ENCODE results near the gene ZHX3.
A peak's percentile ranks its signal among the peaks of the same experiment; 100 is the strongest.
"Not testable (repeated sequence)": the region's sequence is repeated elsewhere in the genome, so short reads cannot be mapped to it uniquely, and the experiment has no call there.

ZHX3 gene

DNA sequence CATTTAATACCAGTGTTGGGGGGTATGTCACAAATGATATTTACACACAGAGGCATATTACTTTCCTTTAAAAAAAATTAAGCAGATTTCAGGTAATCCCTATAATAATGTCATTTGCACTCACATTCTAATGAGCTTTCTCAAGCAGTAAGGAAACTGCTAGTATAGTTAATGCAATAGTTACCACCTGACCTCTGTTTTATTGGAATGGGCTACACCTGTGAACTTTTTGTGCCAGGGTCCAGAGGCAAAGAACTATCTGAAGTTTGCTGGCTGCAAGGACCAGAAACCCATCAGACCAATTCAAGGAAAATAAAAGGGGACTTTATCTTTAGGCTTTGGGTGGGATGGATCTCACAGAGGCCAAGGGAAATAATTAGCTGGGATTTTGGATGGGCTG lies 2.9 kb upstream of the ZHX3 start:
- Histone ChIP-seq H3K4me1 (ENCODE audit: control insufficient read depth, insufficient read depth, low read length) (peaks cover 28% of the 10 kb centered on the region), H3K9ac (ENCODE audit: low read length) (no peak overlapping the region), H3K9me3 (ENCODE audit: control insufficient read depth, low read length) (no peaks in the 10 kb centered on the region), H3K27me3 (replicated peaks; ENCODE audit: control insufficient read depth, insufficient read depth, low read length) (no peaks in the 10 kb centered on the region), H3K4me3 (ENCODE audit: low read length) (no peak overlapping the region), H3K36me3 (ENCODE audit: control insufficient read depth, insufficient read depth, low read length, severe bottlenecking) (no peaks in the 10 kb centered on the region)
- no peak for DNase-seq (ENCODE audit: low read depth)

DNA sequence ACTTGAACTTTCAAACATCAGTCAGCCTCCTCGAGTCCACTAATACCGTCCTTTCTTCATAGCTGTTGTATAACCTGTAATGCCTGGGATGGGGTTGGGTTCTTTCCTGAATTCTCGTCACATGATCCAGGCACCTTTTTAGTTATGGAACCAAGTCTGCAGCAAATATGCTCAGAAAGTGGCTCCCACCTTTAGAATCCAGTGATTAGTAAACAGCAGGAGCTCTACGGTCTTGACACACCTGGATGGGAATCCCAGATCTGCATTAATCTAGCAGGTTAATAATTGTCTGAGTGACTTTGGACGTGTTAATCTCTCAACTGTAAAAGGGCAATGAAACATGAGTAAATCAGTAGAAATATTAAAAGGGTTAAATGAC lies 729 bp upstream of the ZHX3 start:
- Histone ChIP-seq H3K4me3 (ENCODE audit: low read length) (peak overlapping the region; percentile 76), H3K27me3 (replicated peaks; ENCODE audit: control insufficient read depth, insufficient read depth, low read length) (no peaks in the 10 kb centered on the region), H3K36me3 (ENCODE audit: control insufficient read depth, insufficient read depth, low read length, severe bottlenecking) (no peaks in the 10 kb centered on the region), H3K4me1 (ENCODE audit: control insufficient read depth, insufficient read depth, low read length) (peaks cover 44% of the 10 kb centered on the region), H3K9ac (ENCODE audit: low read length) (peak overlapping the region; percentile 81), H3K9me3 (ENCODE audit: control insufficient read depth, low read length) (no peaks in the 10 kb centered on the region)
- no peak for DNase-seq (ENCODE audit: low read depth)

DNA sequence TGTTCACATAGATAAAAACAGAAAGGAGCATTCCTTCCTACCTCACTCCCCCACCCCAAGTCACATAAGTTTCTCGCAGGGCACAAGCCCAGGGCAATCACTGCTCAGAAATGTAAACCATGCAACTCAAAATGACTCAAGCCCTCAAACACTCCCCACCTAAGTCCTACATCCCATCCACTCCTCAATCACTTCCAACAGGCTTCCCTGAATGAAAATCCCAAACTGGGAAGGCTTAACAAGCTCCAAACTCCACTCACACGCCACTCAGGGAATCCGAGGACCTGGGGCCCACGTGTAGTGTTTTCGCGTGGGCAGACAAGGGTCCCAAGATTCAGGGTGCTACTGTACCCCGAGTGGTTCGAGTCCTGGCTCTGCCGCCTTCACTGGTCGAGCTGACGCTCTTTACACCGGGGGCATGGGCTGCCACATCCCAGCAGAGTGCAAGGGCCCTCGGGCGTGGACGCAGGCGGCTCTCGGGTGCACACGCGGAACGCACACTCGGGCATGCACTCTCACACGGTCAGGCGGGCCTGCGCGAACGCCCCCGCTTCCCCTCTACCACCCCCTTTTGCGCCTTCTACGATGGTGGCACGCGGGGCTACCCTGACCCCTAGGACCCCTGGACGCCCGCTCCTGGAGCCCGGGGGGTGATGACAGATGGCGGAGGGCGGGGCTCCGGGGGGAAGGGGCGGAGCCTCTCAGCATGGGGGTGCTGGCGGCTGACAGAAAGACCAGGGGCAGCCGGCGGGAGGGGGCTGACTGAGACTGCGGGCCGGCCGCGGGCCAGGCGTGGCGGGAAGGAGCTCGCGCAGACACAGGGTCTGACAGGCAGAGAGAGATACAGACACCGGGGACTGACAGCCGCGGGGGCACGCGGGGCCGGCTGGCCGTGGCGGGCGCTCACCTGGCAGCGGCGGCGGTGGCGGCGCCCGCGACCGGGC lies 657 bp downstream of the ZHX3 start:
- peaks cover 47% of the 10 kb centered on the region for H3K4me1 ChIP-seq (ENCODE audit: control insufficient read depth, insufficient read depth, low read length)
- DNase-seq (ENCODE audit: low read depth): peak; percentile 87

DNA sequence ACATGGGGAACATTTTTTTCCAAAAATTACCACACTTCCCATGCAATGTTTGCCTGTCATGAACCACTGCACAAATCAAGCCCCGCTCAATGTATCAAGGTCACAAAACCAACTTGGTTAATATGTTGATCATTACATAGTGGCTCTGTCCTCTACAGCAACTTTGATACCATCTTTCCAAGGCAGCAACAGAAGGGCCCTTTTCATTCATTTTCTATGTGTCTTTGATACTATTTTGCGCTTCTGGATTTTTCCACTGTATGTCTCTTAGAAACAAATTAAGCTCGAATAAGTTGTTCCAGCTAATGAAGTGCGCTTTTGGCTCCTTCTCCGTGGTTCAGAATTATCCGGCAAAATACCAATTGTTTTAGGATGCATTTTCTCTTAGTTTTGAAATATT lies 1.5 kb downstream of the ZHX3 start:
- H3K27me3 ChIP-seq (replicated peaks; ENCODE audit: control insufficient read depth, insufficient read depth, low read length): no peaks in the 10 kb centered on the region
- no peaks in the 10 kb centered on the region for H3K9me3 ChIP-seq (ENCODE audit: control insufficient read depth, low read length)
- peak; percentile 48 for DNase-seq (ENCODE audit: low read depth)
- H3K4me1 ChIP-seq (ENCODE audit: control insufficient read depth, insufficient read depth, low read length): peaks cover 38% of the 10 kb centered on the region
- peak overlapping the region; percentile 96 for H3K9ac ChIP-seq (ENCODE audit: low read length)
- H3K4me3 ChIP-seq (ENCODE audit: low read length): peak overlapping the region; percentile 89
- peaks cover 3% of the 10 kb centered on the region for H3K36me3 ChIP-seq (ENCODE audit: control insufficient read depth, insufficient read depth, low read length, severe bottlenecking)

More for the DNA sequence above, 657 bp downstream of the ZHX3 start:
- H3K9ac ChIP-seq (ENCODE audit: low read length): peak overlapping the region; percentile 96
- peaks cover 3% of the 10 kb centered on the region for H3K36me3 ChIP-seq (ENCODE audit: control insufficient read depth, insufficient read depth, low read length, severe bottlenecking)
- H3K4me3 ChIP-seq (ENCODE audit: low read length): peak overlapping the region; percentile 89
- no peaks in the 10 kb centered on the region for H3K9me3 ChIP-seq (ENCODE audit: control insufficient read depth, low read length)
- no peaks in the 10 kb centered on the region for H3K27me3 ChIP-seq (replicated peaks; ENCODE audit: control insufficient read depth, insufficient read depth, low read length)

DNA sequence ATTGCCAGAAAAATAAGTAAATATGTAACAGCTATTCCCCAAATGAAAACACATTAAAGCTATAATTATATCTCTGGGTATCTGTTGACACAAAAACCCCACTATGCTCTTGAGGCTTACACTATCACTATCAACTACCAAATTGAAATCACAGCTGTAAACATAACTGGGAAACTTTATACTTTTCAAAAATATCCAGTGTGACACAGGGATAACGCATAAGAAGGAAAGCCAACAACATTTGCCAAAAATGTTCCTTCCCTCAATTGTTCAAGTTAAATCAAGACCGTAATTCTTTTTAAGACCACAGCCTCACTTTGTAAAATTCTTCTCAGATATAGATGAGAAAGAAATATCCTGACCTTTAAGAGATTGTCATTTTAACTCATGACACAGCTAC lies 3.1 kb downstream of the ZHX3 start:
- H3K9me3 ChIP-seq (ENCODE audit: control insufficient read depth, low read length): no peaks in the 10 kb centered on the region
- peaks cover 3% of the 10 kb centered on the region for H3K36me3 ChIP-seq (ENCODE audit: control insufficient read depth, insufficient read depth, low read length, severe bottlenecking)
- DNase-seq (ENCODE audit: low read depth): no peak
- no peaks in the 10 kb centered on the region for H3K27me3 ChIP-seq (replicated peaks; ENCODE audit: control insufficient read depth, insufficient read depth, low read length)
- peaks cover 45% of the 10 kb centered on the region for H3K4me1 ChIP-seq (ENCODE audit: control insufficient read depth, insufficient read depth, low read length)
- peak overlapping the region; percentile 47 for H3K4me3 ChIP-seq (ENCODE audit: low read length)
- H3K9ac ChIP-seq (ENCODE audit: low read length): peak overlapping the region; percentile 96

DNA sequence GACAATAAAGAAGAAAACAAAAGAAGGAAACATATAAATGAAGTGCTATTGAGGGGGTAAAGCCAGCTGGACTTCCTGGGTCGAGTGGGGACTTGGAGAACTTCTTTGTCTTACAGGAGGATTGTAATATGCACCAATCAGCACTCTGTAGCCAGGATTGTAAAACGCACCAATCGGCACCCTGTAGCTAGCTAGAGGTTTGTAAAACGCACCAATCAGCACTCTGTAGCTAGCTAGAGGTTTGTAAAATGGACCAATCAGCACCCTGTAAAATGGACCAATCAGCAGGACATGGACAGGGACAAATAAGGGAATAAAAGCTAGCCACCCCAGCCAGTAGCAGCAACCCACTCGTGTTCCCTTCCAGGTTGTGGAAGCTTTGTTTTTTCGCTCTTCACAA lies 5.5 kb downstream of the ZHX3 start:
- not testable (repeated sequence) for H3K36me3 ChIP-seq (ENCODE audit: control insufficient read depth, insufficient read depth, low read length, severe bottlenecking); DNase-seq (ENCODE audit: low read depth); H3K27me3 ChIP-seq (replicated peaks; ENCODE audit: control insufficient read depth, insufficient read depth, low read length); H3K4me3 ChIP-seq (ENCODE audit: low read length); H3K9ac ChIP-seq (ENCODE audit: low read length); H3K9me3 ChIP-seq (ENCODE audit: control insufficient read depth, low read length)
- peaks cover 62% of the 10 kb centered on the region for H3K4me1 ChIP-seq (ENCODE audit: control insufficient read depth, insufficient read depth, low read length)

GRCh38 chr20:41309817-41310216 lies 7.7 kb downstream of the ZHX3 start:
- Histone ChIP-seq H3K4me1 (ENCODE audit: control insufficient read depth, insufficient read depth, low read length) (peaks cover 54% of the 10 kb centered on the region), H3K9ac (ENCODE audit: low read length) (peak overlapping the region; percentile 58), H3K4me3 (ENCODE audit: low read length) (peak overlapping the region; percentile 43), H3K27me3 (replicated peaks; ENCODE audit: control insufficient read depth, insufficient read depth, low read length) (no peaks in the 10 kb centered on the region), H3K36me3 (ENCODE audit: control insufficient read depth, insufficient read depth, low read length, severe bottlenecking) (peaks cover 3% of the 10 kb centered on the region), H3K9me3 (ENCODE audit: control insufficient read depth, low read length) (no peaks in the 10 kb centered on the region)
- DNase-seq (ENCODE audit: low read depth): no peak

- Histone ChIP-seq H3K9ac (ENCODE audit: low read length) (peak overlapping the region; percentile 58), H3K4me3 (ENCODE audit: low read length) (peak overlapping the region; percentile 43), H3K36me3 (ENCODE audit: control insufficient read depth, insufficient read depth, low read length, severe bottlenecking) (peaks cover 3% of the 10 kb centered on the region), H3K27me3 (replicated peaks; ENCODE audit: control insufficient read depth, insufficient read depth, low read length) (no peaks in the 10 kb centered on the region), H3K9me3 (ENCODE audit: control insufficient read depth, low read length) (no peaks in the 10 kb centered on the region), H3K4me1 (ENCODE audit: control insufficient read depth, insufficient read depth, low read length) (peaks cover 48% of the 10 kb centered on the region)
- peak; percentile 77 for DNase-seq (ENCODE audit: low read depth)
Observed at GRCh38 chr20:41308726-41309413, 8.7 kb downstream of the ZHX3 start.

GRCh38 chr20:41308290-41308711 lies 9.2 kb downstream of the ZHX3 start:
- Histone ChIP-seq H3K9ac (ENCODE audit: low read length) (peak overlapping the region; percentile 58), H3K4me3 (ENCODE audit: low read length) (peak overlapping the region; percentile 43), H3K9me3 (ENCODE audit: control insufficient read depth, low read length) (no peaks in the 10 kb centered on the region), H3K36me3 (ENCODE audit: control insufficient read depth, insufficient read depth, low read length, severe bottlenecking) (peaks cover 3% of the 10 kb centered on the region), H3K4me1 (ENCODE audit: control insufficient read depth, insufficient read depth, low read length) (peaks cover 46% of the 10 kb centered on the region), H3K27me3 (replicated peaks; ENCODE audit: control insufficient read depth, insufficient read depth, low read length) (no peaks in the 10 kb centered on the region)
- DNase-seq (ENCODE audit: low read depth): peak; percentile 62

DNA sequence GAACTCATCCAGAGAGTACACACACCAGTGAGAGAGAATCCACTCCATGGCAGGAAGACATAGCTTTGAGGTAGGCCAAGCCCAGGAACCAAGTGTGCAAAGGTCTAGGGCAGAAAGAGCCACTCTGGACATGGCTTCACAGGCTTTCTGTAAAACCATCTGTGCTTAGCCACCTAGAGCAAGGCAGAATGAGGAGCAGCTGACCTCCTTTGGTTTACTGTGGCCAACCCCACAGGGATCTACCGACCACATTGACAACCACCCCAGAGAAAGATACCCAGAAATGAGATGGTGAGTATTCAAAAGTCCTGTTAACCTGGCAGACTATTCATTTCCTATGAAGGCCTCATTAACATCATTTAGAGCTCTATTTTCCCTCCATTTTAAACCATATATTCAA lies 10.5 kb downstream of the ZHX3 start:
- H3K36me3 ChIP-seq (ENCODE audit: control insufficient read depth, insufficient read depth, low read length, severe bottlenecking): no peaks in the 10 kb centered on the region
- peaks cover 39% of the 10 kb centered on the region for H3K4me1 ChIP-seq (ENCODE audit: control insufficient read depth, insufficient read depth, low read length)
- no peaks in the 10 kb centered on the region for H3K9me3 ChIP-seq (ENCODE audit: control insufficient read depth, low read length)
- DNase-seq (ENCODE audit: low read depth): no peak
- H3K9ac ChIP-seq (ENCODE audit: low read length): no peak overlapping the region
- no peaks in the 10 kb centered on the region for H3K27me3 ChIP-seq (replicated peaks; ENCODE audit: control insufficient read depth, insufficient read depth, low read length)
- H3K4me3 ChIP-seq (ENCODE audit: low read length): no peak overlapping the region

DNA sequence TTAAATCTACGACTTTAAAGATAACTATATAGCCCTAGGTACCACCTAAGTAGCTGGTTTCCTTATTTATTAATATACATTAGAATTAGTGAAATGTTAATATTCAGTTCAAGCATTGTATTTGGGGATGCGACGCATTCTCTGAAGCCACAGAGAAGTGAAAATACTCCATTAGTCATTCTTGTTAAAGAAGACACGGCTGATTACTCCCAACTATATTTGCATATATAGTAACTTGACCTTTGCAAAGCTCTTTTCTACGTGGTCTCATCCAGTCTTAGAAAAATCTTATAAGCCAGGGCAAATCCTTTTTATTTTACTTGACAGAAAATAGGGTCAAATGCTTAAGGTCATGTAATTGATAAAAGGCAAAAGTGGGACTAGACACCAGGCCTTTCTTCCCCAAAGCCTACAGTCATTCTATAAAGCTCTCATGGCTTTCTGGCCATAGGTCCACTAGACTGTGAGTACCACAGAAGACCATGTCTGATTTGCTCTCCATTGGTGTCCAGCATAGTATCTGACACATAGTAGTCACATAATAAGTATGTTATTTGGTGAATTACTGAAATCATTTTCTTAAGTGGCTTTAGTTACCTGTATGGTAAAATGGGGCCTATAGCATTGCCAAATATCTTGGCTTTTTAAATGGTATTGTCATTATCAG lies 11.3 kb downstream of the ZHX3 start:
- no peak for DNase-seq (ENCODE audit: low read depth)
- Histone ChIP-seq H3K4me1 (ENCODE audit: control insufficient read depth, insufficient read depth, low read length) (peaks cover 39% of the 10 kb centered on the region), H3K9me3 (ENCODE audit: control insufficient read depth, low read length) (no peaks in the 10 kb centered on the region), H3K36me3 (ENCODE audit: control insufficient read depth, insufficient read depth, low read length, severe bottlenecking) (no peaks in the 10 kb centered on the region), H3K4me3 (ENCODE audit: low read length) (no peak overlapping the region), H3K9ac (ENCODE audit: low read length) (no peak overlapping the region), H3K27me3 (replicated peaks; ENCODE audit: control insufficient read depth, insufficient read depth, low read length) (no peaks in the 10 kb centered on the region)

Measured in adipocyte (in vitro differentiated cells).